ENCODE measurements around the gene TNIK.

Gene TNIK

DNA sequence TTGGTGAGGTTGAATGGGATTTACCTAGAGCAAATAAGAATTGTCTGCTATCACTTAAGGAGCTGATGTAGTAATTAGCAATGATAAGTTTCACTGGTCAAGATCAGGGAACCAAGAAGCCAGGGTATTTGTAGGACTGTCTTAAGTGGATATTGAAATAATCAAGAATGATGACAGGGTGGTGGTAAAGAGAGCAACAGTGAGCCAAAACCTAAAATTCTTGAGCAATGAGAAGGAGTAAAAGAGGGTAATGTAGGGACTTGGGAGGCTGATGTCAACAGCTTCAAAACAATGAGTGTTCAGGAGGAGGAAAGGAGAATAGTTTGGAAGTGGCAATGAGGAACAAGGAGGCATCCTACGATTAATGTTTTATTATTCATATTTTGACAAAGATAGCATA lies 402.1 kb downstream of the TNIK start:
- DNase-seq = no peak

- no peak for DNase-seq
Observed at GRCh38 chr3:171057072-171057471, 403.1 kb downstream of the TNIK start.

DNA sequence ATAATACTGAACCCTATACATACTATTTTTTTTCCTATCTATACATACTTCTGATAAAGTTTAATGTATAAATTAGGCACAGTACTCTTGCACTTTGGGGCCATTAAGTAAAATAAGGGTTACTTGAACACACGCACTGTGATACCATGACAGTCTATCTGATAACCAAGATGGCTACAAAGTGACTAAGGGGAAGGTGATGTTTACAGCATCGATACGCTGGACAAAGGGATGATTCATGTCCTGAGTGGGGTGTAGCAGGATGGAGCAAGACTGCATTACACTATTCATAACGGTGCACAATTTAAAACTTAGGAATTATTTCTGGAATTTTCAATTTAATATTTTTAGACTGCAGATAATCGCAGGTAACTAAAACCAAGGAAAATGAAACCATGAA lies 403.7 kb downstream of the TNIK start:
- DNase-seq = no peak

- no peak for DNase-seq
Observed at GRCh38 chr3:171055336-171056178, 404.6 kb downstream of the TNIK start.

GRCh38 chr3:171054921-171055320 lies 405.3 kb downstream of the TNIK start:
- DNase-seq = peak; percentile 59

- DNase-seq = no peak
Observed at GRCh38 chr3:171054231-171054630, 406.0 kb downstream of the TNIK start.

- DNase-seq = peak; percentile 61
Observed at GRCh38 chr3:171049861-171050444, 410.3 kb downstream of the TNIK start.

GRCh38 chr3:171046760-171047159 lies 413.4 kb downstream of the TNIK start:
- no peak for DNase-seq

DNA sequence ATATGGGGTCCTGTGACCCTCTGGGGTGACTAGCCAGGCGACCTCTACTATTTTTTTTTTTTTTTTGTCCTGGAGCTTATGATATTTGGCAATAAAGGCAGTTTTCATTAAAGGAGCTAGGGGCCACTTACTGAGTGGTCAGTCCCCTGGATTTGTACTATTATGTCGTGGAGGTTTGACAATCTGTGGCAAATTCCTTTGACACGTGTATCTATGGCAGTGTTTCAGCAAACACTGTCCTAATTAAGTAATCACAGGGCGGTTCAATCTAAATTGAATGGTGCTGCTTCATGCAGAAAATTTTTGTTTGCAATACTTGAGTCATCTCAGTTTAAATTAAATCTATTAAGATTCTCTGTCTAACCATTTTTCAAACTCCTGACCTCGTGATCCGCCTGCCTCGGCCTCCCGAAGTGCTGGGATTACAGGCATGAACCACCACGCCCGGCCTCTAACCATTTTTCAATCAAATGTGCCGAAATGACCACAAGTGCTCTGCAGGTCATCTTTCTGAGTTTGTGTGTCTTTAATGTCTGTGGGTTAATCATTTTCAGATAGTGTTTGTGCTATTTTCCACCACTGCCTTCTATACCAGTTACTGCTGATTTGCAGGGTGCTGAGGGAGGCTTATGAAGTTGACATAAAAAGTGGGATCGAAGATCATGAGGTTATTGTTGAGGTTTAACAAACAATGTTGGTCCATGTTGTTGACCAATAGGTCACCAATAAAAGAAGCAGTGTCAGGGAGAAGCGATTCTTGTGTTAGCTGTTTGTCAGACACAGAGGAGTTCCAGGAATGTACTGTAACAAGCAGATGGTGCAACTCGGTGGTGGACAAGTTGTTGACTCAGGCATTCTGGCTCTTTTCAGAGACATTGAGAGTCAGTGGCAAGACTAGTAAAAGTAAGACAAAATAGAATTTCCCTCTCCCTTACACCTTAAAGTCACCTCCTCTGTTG lies 415.1 kb downstream of the TNIK start:
- DNase-seq = no peak

- DNase-seq = no peak
Observed at GRCh38 chr3:171044384-171044783, 415.8 kb downstream of the TNIK start.

- DNase-seq = no peak
Observed at GRCh38 chr3:171039674-171040073, 420.5 kb downstream of the TNIK start.

DNA sequence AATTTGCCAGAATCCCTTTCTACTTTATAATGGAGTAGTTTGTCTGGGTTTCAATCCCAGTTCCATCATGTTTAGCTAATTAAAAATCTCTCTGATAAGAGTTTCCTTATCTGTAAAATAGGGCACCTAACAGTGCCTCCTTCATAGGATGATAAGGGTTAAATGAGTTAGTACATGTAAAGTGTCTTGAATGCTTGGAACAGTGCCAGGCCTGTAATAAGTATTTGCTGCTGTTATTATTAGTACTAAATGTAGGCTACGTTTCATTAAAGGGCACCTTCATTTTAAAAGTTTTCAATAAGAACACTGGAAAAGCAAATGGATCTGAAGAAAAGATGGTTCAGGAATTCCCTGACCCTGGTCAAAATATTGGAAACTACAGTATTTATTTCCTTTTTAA lies 421.9 kb downstream of the TNIK start:
- no peak for DNase-seq

- no peak for DNase-seq
Observed at GRCh38 chr3:171028779-171029232, 431.4 kb downstream of the TNIK start.

DNA sequence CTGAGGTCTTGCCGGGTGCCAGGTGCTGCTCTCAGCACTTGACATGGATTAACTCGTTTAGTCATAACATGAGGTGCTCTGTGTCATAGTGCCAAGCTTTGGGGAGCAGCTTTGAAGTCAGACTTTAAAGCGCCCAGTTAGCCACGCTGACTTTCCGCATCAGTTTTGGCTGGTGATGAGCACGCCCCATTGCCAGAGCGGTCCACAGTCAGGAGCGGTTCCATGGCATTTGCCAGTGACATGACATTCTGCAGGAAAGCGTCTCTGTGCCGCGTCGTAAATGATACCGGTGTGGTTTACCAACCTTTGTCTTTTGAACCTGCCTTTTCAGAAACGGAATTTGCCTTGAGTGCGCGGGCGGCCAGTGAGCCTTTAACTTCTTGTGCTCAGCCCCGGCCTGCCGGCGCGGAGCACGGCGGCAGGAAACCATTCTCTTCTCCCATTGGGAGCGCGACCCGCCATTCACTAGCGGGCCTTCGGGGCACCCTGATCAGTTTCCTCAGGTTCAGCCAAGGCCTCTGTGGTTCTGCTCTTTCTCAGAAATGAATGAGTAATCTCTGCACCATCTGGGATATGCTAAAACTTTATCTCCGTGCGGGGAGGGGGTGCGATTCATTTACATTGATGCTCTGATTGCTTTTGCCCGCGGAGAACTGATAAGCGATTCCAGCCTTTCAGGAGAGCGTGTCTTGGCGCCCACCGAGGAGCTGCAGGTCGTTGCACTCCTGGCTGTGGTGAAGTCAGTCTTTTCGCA lies 432.0 kb downstream of the TNIK start:
- DNase-seq = no peak

DNA sequence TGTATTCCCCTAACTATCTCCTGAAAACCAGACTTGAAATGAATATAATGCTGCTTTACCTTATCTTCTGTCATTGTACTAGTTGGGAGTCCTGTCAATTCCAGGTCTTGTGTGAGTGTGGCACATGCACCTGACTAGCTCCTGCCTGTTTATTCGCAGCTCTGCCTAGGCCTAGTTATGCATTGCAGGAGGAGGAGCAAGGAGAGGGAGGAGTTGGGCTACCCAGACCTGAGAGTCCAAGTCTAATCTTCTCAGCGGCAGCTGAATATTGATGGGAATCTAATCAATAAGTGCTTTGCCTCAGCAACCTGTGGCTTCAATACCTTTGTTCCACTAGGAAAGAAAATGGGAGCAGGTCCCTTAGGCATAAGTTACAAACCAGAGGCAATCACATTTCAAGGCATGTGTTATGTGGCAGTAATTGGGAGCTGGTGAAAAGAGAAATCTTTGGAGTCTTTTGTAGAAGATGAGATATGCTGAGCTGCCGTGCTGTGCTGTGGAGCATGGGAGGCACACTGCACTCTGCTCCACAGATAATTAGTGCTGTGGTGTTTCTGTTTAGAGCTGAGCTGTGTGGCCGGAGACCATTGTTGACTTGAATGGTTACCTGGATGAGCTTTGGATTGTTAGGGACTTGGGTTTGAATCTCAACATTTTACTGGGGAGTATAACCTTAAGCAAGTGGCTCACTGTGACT lies 433.5 kb downstream of the TNIK start, which contains the start of gene SLC2A2:
TSS of gene SLC2A2 (minus strand) at position 124 of the 697 bp plus-strand sequence. CDS start at position 74, 50 bp downstream.
- no peak for DNase-seq

GRCh38 chr3:171023566-171023965 lies 436.6 kb downstream of the TNIK start:
- no peak for DNase-seq

DNA sequence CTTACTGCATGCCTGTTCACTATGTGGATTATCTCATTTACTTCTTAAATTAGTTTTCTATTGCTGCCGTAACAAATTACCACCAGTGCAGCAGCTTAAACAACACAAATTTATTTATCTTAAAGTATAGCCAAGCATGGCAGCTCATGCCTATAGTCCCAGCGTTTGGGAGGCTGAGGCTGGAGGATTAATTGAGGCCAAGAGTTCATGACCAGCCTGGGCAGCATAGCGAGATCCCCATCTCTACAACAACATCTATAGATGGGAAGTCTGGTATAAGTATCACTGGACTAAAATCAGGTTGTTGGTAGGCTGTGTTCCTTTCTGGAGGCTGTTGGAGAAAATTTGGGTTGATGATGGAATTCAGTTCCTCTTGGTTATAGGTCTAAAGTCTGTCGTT lies 438.8 kb downstream of the TNIK start:
- no peak for DNase-seq

- no peak for DNase-seq
Observed at GRCh38 chr3:171018156-171018935, 441.9 kb downstream of the TNIK start.

DNA sequence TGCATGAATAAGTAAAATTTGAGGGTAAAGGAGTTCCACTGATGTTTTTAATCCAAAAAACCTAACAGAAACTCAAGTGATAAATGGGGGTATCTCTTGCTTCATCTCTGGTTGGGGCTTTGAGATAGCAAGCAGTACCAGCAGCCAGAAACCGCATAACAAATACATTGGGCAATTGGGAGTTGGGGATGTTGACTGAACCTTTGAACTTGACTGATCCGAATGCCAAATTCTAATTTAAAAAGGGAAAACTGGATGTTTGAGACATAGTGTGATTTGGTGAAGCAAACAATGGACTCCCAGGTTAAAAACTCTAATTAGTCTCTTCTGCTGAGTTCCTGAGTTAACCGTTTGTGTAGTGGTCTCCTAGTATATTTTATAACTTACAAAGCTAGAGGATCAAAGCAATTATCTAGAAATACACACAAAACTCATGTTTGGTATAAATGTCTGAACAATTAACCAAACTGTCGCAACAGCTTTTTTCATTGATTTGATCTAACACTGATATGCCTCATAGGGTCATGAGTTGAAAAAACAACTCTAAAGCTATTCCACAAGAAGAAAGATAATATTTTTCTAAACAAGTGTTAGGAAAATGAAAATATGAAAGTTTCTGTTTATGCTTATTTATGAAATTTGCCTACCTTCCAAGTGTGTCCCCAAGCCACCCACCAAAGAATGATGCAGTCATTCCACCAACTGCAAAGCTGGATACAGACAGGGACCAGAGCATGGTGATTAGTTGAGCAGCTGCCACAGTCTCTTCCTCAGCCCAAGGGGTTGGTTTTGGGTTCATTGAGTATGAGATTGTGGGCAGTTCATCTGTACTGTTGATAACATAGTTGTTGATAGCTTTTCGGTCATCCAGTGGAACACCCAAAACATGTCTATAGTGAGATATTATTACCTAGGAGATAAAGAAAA lies 446.1 kb downstream of the TNIK start:
- DNase-seq = no peak

DNA sequence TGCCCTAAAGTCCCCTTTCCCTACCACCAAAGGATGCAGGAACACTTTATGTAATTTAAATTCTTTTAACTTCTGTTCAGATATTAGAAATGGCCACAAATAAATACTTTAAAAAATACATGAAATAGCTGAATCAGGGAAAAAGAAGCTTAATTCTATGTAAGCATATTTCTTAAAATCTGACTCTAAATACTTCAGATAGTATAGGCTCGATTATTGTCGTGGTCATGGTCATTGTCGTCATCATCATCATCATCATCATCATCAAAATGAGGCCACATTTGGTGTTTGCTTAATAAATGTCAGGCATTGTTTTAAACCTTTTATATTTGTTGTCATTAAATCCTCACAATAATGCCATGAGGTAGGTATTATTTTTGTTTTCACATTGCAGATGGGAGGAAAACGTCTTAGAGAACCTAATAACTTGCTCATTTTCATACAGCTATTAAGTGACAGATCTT lies 448.3 kb downstream of the TNIK start:
- DNase-seq = no peak

All from inflammatory macrophage treated with lipopolysaccharide for 4 hours (primary cell).